ENCODE data around the gene SLC4A8.
"Not testable (repeated sequence)": the region's sequence is repeated elsewhere in the genome, so short reads cannot be mapped to it uniquely, and the experiment has no call there.

The SLC4A8 gene

GRCh38 chr12:51475543-51475942 lies 50.9 kb downstream of the SLC4A8 start:
- no peak for DNase-seq (ENCODE audit: low read depth, low spot score)

- DNase-seq (ENCODE audit: low read depth, low spot score), result no peak
These were observed 56.3 kb downstream of the SLC4A8 start for GRCh38 chr12:51480978-51481377.

DNA sequence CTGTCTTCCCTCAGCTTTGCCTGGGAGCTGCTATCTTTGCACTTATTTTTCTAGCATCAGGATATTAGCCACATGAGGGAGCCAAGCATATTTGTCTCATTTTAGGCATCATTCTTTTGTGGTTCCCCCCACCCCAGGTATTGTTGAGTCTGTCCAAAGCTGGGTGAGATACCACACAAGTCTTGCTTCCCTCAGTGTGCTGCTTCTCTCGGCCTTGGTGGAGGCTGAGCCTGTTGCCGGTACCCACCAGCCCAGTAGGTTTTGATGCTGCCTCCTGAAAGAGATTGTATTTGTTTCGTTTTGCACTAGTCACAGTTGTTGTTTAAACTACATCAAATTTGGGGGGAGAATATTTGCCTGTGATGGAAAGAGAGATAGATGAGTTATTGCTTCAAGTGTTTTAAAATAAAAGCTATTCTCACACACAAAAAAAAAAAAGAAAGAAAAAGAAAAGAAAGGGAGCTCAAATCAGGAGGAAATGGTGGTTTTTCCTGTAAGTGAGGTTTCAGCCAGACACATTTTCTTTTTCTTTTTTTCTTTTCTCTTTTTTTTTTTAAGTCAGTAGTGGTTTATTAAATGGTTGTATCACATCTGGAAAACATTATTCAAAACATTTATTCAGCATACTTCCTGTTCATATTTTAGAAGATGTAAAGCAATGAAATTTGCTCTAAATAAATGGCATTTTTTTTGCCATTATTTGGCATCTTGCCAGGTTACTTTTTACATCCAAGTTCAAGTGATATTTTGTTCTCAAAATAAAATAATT lies 58.5 kb downstream of the SLC4A8 start:
- DNase-seq (ENCODE audit: low read depth, low spot score), result no peak

DNA sequence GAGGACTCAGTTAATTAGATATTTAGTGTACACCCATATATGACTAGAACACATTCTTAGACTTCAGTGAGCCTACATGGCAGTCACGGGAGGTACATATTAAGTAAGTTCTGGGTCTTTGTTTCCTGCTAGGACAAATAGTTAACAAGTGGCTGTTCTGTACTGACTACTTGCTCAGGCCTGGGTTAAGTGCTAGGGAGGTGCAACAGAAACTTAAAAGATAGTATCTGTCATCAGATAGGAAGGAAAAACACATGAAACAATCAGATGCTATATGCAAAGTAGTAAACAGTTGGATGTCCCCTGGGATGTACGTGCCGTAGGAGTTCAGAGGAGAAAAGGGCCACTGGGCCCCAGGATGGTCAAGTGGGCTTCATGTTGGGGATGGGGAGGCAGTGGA lies 59.5 kb downstream of the SLC4A8 start:
- DNase-seq (ENCODE audit: low read depth, low spot score), result no peak

DNA sequence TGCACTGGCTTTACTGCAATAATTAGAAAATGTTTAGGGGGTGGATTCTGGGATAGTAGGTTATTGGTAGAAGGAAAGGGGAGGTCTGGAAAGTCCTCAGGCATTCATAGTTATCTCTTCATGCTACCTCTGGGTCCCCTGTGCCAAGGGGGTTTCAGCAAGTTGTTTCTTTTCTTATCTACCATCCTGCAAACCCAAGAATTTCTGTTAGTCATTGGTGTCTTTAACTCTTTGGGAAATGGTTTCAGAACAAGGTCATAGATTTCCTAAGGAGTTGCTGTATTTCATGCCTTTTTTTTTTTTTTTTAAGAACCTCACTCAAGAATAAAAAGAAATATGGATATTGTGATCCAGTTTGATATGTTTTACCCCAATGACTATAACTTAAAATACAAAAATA lies 63.6 kb downstream of the SLC4A8 start:
- DNase-seq (ENCODE audit: low read depth, low spot score), result no peak

GRCh38 chr12:51493281-51493680 lies 68.7 kb downstream of the SLC4A8 start:
- no peak for DNase-seq (ENCODE audit: low read depth, low spot score)

DNA sequence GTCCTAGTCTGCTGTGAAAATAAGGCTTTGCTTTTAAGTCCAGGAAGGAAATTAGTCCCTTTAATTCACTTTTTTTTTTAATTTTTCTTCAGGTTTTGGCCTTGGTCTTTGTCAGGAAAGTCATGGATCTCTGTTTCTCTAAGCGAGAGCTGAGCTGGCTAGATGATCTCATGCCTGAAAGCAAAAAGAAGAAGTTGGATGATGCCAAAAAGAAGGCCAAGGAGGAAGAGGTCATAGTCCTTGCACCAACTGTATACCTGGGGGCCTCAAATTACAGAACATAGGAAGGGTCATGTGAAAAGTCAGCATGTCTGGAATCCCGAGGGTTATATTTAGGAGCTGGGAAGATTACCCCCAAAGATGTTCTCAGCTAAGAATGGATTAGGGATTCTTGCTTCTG lies 72.3 kb downstream of the SLC4A8 start:
- no peak for DNase-seq (ENCODE audit: low read depth, low spot score)

- DNase-seq (ENCODE audit: low read depth, low spot score), result no peak
These were observed 80.2 kb downstream of the SLC4A8 start for GRCh38 chr12:51504851-51505250.

- no peak for DNase-seq (ENCODE audit: low read depth, low spot score)
These were observed 80.9 kb downstream of the SLC4A8 start for GRCh38 chr12:51505360-51506105.

DNA sequence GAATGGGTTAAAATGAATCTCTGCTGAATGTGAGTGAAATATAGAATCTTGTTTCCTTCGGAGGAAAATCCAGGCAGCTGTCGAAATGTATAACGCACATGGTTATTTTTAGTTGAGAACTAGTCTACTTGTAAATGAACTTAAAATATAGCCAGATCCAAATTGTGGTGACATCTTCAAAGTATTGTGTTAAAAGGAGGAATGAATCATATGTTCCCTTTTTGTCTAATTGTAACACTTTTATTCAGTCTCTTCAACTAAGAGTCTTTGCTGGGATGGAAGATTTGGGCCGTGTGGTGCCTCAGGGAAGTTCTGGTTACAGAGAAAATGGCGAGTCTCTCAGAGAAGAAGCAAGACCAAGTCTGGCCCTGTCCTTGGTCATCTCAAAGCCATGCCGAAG lies 82.5 kb downstream of the SLC4A8 start:
- DNase-seq (ENCODE audit: low read depth, low spot score), result no peak

DNA sequence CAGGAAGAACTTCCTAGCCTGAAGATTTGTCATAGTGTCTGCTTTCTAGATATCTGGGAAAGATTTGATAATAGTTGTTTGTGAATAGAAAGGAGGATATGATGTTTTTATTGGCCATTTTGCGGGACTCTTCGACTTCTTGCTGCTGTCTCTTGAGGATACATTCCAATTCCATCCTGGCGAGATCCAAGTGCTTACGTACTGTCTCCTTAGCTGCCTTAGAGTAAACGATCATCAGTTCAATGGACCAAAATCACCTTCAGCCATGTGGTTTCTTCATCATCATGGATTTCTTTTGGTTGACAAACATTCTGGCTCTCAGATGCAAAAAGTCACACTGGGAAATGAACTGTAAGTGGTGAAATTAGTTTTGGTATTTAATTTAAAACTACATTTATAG lies 83.7 kb downstream of the SLC4A8 start:
- no peak for DNase-seq (ENCODE audit: low read depth, low spot score)

GRCh38 chr12:51511546-51512260 lies 87.1 kb downstream of the SLC4A8 start:
- no peak for DNase-seq (ENCODE audit: low read depth, low spot score)

DNA sequence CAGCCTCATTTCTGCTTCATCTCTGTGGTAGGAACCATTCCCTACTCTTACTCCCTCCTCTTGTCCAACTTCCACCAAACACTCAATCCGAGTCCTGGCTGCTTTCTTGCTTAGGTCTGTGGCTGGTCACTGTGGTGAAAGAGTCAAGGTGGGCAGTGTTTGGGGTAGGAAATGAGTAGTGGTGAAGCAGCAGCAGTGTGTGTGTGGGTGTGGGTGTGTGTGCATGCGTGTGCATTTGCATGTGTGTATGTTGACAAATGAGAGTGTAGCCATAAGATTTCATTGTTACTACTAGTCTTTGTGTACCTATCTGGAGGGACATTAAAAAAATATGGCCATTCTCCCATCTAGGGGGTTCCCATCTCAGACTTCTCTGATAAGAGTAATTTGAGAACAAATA lies 87.8 kb downstream of the SLC4A8 start:
- DNase-seq (ENCODE audit: low read depth, low spot score), result no peak

GRCh38 chr12:51515037-51515436 lies 90.4 kb downstream of the SLC4A8 start:
- not testable (repeated sequence) for DNase-seq (ENCODE audit: low read depth, low spot score)

GRCh38 chr12:51517316-51517715 lies 92.7 kb downstream of the SLC4A8 start:
- no peak for DNase-seq (ENCODE audit: low read depth, low spot score)

DNA sequence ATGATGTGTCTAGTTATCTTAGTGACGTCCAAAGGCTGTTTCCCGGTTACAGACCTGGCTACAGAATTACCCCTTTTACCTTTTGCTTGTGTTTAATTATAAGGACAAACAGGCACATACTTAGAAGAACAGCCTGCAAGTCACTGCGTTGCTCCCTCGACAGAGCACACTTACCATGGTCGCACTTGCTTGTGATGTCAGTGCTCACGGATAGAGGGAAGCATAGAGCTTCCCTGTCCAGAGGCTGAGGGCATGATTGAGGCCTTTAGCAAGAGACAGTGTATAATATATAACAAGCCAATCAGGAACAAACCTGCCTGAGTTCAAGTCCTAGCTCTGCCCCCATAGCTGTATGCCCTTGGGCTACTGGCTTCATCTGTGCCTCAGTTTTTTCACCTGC lies 93.2 kb downstream of the SLC4A8 start:
- DNase-seq (ENCODE audit: low read depth, low spot score), result no peak

DNA sequence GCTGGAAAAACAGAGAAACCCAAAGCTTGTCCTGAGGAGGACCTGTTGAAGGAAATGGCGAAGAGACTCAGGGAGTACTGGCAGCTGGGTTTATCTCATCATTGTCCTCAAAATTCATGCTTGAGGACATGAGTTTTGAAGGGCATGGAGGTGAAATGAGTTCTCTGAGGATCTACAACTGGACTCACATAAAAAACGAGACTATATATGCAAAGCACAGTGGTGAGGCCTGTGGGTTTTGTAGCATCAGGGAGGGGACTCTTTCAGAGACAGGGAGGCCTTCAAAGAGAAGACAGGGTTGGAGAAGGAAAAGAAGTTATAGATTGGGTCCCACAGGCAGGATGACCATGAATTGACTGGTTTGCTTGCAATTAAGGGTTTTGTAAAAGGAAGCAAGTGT lies 95.1 kb downstream of the SLC4A8 start:
- DNase-seq (ENCODE audit: low read depth, low spot score), result no peak

GRCh38 chr12:51520576-51521325 lies 96.1 kb downstream of the SLC4A8 start:
- no peak for DNase-seq (ENCODE audit: low read depth, low spot score)

DNA sequence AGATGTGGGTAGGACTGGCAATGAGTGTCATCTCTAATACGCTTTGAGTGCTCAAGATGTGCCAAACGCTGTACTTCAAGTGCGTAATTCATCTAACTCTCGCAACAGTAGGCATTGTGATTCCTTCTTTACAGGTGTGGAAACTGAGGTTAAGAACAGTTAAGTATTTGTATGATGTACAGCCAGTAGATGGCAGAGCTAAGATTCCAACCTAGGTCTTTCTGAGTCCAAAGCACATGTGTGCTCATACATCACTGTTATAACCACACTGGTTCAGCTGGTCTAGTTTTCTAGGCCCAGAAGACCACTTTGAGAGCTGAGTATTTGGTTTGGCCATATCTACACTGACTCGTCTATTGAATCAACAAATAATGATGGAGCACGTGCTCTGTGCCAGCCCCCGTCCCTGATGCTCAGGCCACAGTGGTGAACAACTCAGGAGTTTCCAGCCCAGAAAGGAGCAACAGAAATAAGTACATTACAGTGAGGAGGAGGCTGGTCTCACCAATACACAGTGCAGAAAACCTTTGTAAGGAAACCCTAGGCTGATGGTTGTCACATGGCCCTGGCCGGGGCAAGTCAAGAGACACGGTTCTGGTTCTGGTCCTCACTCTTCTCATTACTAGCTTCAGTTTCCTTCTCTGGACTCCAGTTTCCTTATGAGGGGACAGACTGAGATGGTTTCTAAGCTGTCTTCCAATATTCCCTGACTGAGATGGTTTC lies 97.1 kb downstream of the SLC4A8 start:
- no peak for DNase-seq (ENCODE audit: low read depth, low spot score)

DNA sequence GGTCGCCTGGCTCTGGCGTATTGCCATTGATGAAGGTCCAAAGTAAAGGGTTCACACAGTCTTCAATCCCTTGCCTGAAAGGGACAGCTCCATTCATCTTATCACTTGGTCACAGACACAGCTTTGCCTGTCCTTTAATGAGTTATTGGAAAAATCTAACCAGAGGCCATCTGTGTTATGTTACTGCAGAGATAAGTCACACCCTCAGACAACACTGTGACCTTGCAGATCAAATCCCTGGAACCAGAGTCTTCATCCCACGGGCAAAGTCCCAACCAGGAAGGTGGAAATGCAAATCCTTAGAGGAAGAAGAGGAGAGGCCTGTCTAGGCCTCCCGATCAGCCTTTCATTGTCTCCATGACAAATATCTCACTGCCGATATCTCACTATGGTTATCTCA lies 98.1 kb downstream of the SLC4A8 start:
- DNase-seq (ENCODE audit: low read depth, low spot score), result no peak

DNA sequence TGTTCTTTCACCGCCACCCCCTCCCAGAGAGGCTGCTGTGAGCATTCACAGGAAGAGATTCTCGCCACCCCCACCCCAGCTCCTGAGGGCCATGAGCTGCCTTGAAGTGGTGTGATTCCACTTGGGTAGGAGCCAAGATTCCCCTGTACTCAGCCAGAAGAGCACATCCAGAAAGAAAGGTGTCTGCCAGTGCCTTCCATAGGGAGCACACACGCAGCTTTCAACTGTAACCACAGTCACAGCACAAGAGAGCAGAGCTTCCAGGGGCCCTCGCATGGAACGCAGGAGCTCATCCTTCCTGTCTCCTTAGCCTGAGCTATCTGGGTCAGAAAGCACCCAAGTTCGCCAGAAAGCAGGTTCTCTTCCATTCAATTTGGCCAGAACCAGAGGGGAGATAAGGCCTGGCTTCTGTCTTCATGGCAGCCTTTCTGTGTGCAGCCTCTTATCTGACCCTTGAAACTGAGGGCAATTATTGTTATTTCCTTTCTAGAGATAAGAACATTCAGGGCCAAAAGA lies 99.8 kb downstream of the SLC4A8 start:
- no peak for DNase-seq (ENCODE audit: low read depth, low spot score)
